ENCODE data around the gene CLTB.

- TF ChIP-seq EZH2 (IDR thresholded peaks at IDR 0.05; ENCODE audit: insufficient read depth, low read length) (no peak), CTCF (IDR thresholded peaks at IDR 0.05; ENCODE audit: insufficient read depth, low read depth, low read length) (no peak)
Measured at GRCh38 chr5:176371621-176372539, 44.5 kb downstream of the CLTB start.
